HFFc6 (cell line): ENCODE data around the gene CTNNBL1. TPM values are rescaled to one million over a fixed set of nuclear protein-coding genes. Genes with fewer than 3 reads are reported as not detected.

Source experiments
- DNase-seq: peaks from one replicate; pipeline ENCODE4 v3.0.0-alpha.2; 2018
- H3K27ac Mint-ChIP-seq: 2 replicates; pipeline ENCODE4 v1.8.0; 2020; ENCODE audit warnings: mild to moderate bottlenecking, mixed read lengths
- H3K27me3 Mint-ChIP-seq: 2 replicates; pipeline ENCODE4 v1.8.0; 2021; ENCODE audit warnings: mild to moderate bottlenecking, moderate library complexity, mixed read lengths; ENCODE audit not compliant: insufficient read depth
- H3K36me3 Mint-ChIP-seq: 2 replicates; pipeline ENCODE4 v1.8.0; 2021; ENCODE audit warnings: low read depth, mixed read lengths
- H3K4me1 Mint-ChIP-seq: 2 replicates; pipeline ENCODE4 v1.8.0; 2020; ENCODE audit warnings: low read depth, mixed read lengths
- H3K4me3 Mint-ChIP-seq: 2 replicates; pipeline ENCODE4 v1.8.0; 2020; ENCODE audit warnings: mild to moderate bottlenecking, moderate library complexity, mixed read lengths
- H3K9me3 Mint-ChIP-seq: 2 replicates; pipeline ENCODE4 v1.8.0; 2020; ENCODE audit warnings: mild to moderate bottlenecking, mixed read lengths
- CTCF ChIP-seq: fragments of 200-600 bp; sonication (generic); IDR thresholded peaks from 2 replicates; pipeline ENCODE4 v1.5.0; 2021; ENCODE audit warnings: antibody characterized with exemption, mild to moderate bottlenecking
- total RNA-seq, 6 experiments: library from RNA; stranded (reverse); fragmentation: NEBNext Ultra II Directional; extraction: Animal tissue kit (Norgen Biotek cat#: 25700); gene quantifications; 2 replicates in 1 of 6; 3 replicates in 5 of 6; pipeline ENCODE4 v1.2.3, GENCODE V29; 2021

Gene CTNNBL1
- total RNA-seq, 6 experiments from 2014 or later, result 49.7 to 62.4 (median 59.5) TPM

GRCh38 chr20:37838769-37839431 is 145.1 kb downstream of the CTNNBL1 start:
- no peak for TF ChIP-seq CTCF
- Mint-ChIP-seq H3K9me3 (no peaks in the 10 kb centered on the region), H3K27me3 (no peaks in the 10 kb centered on the region), H3K4me3 (no peak overlapping the region), H3K4me1 (no peaks in the 10 kb centered on the region), H3K27ac (no peak overlapping the region), H3K36me3 (peaks cover 13% of the 10 kb centered on the region; the same call in 1 of the 2 replicates)
- DNase-seq, result no peak

- Mint-ChIP-seq H3K27me3 (no peaks in the 10 kb centered on the region), H3K4me1 (no peaks in the 10 kb centered on the region), H3K27ac (no peak overlapping the region), H3K9me3 (no peaks in the 10 kb centered on the region), H3K4me3 (no peak overlapping the region), H3K36me3 (peaks cover 13% of the 10 kb centered on the region; the same call in 1 of the 2 replicates)
- no peak for DNase-seq
- no peak for TF ChIP-seq CTCF
Observed at GRCh38 chr20:37839432-37839827, 145.6 kb downstream of the CTNNBL1 start.

GRCh38 chr20:37839955-37840354 is 146.1 kb downstream of the CTNNBL1 start:
- Mint-ChIP-seq H3K36me3 (peaks cover 13% of the 10 kb centered on the region; the same call in 1 of the 2 replicates), H3K27me3 (no peaks in the 10 kb centered on the region), H3K27ac (no peak overlapping the region)

GRCh38 chr20:37841389-37841788 is 147.6 kb downstream of the CTNNBL1 start:
- no peak for TF ChIP-seq CTCF
- no peaks in the 10 kb centered on the region for H3K4me1 Mint-ChIP-seq
- H3K27me3 Mint-ChIP-seq, result no peaks in the 10 kb centered on the region
- no peak for DNase-seq
- H3K9me3 Mint-ChIP-seq, result no peaks in the 10 kb centered on the region
- H3K27ac Mint-ChIP-seq, result no peak overlapping the region
- peaks cover 13% of the 10 kb centered on the region; the same call in 1 of the 2 replicates for H3K36me3 Mint-ChIP-seq
- H3K4me3 Mint-ChIP-seq, result no peak overlapping the region

More at GRCh38 chr20:37839955-37840354, 146.1 kb downstream of the CTNNBL1 start:
- Mint-ChIP-seq H3K9me3 (no peaks in the 10 kb centered on the region), H3K4me3 (no peak overlapping the region), H3K4me1 (no peaks in the 10 kb centered on the region)
- TF ChIP-seq CTCF, result no peak
- DNase-seq, result no peak

- DNase-seq, result no peak
- no peak overlapping the region for H3K27ac Mint-ChIP-seq
- peaks cover 13% of the 10 kb centered on the region; the same call in 1 of the 2 replicates for H3K36me3 Mint-ChIP-seq
- no peaks in the 10 kb centered on the region for H3K4me1 Mint-ChIP-seq
- no peaks in the 10 kb centered on the region for H3K27me3 Mint-ChIP-seq
- no peak for TF ChIP-seq CTCF
- H3K4me3 Mint-ChIP-seq, result no peak overlapping the region
- H3K9me3 Mint-ChIP-seq, result no peaks in the 10 kb centered on the region
Observed at GRCh38 chr20:37841971-37842370, 148.1 kb downstream of the CTNNBL1 start.
